Right atrium auricular region (tissue), 2 donors: ENCODE measurements around the gene MT4. TPM values are rescaled to one million over a fixed set of nuclear protein-coding genes. Genes with fewer than 3 reads are reported as not detected.

ENCODE experiments used
- DNase-seq: peaks from one replicate; pipeline ENCODE4 v3.0.0-alpha.2; 2019; ENCODE audit warnings: low spot score
- H3K27ac ChIP-seq, 2 donors: fragments of 200-600 bp; sonication (generic); 1 replicate in 1 of 2; 2 replicates in 1 of 2; pipeline ENCODE4 v1.5.1; 2016 to 2019
- H3K27me3 ChIP-seq, 2 donors: fragments of 200-600 bp; sonication (generic); one replicate each; pipeline versions ENCODE4 v1.5.1 to v1.6.0; 2017 to 2019
- H3K36me3 ChIP-seq: fragments of 200-600 bp; sonication (generic); one replicate; pipeline ENCODE4 v1.5.1; 2016
- H3K4me1 ChIP-seq, 2 donors: fragments of 200-600 bp; sonication (generic); one replicate each; pipeline versions ENCODE4 v1.5.1 to v1.6.0; 2017 to 2019
- H3K4me3 ChIP-seq, 2 donors: fragments of 200-600 bp; sonication (generic); 1 replicate in 1 of 2; 2 replicates in 1 of 2; pipeline ENCODE4 v1.5.1; 2017 to 2019; ENCODE audit warnings: mild to moderate bottlenecking in 1 of 2, moderate library complexity in 1 of 2
- H3K9me3 ChIP-seq, 2 donors: fragments of 200-600 bp; sonication (generic); one replicate each; pipeline ENCODE4 v1.5.1; 2019
- CTCF ChIP-seq, 2 donors: fragments of 200-600 bp; sonication (generic); IDR thresholded peaks; one replicate each; pipeline ENCODE4 v1.5.1; 2019; ENCODE audit warnings: antibody characterized with exemption in 2 of 2
- total RNA-seq, 2 donors: library from RNA; depleted of rRNA; stranded (reverse); fragments of >200 nt; gene quantifications; one replicate each; pipeline ENCODE4 v1.1.0, GENCODE V29; 2016

MT4 gene
- total RNA-seq, 2 donors from 2014 or later = not detected

GRCh38 chr16:56607109-56607618 is 42.3 kb downstream of the MT4 start:
- no peak for TF ChIP-seq CTCF (IDR thresholded peaks at IDR 0.05)
- H3K4me1 ChIP-seq = peaks cover 0 to 63% of the 10 kb centered on the region in 2 donors
- H3K36me3 ChIP-seq = no peaks in the 10 kb centered on the region
- DNase-seq = peak; percentile 96
- no peak overlapping the region for H3K4me3 ChIP-seq
- no peaks in the 10 kb centered on the region for H3K9me3 ChIP-seq
- no peaks in the 10 kb centered on the region for H3K27me3 ChIP-seq
- peak overlapping the region; percentile 92 to 98 for H3K27ac ChIP-seq

GRCh38 chr16:56607675-56608042 is 42.8 kb downstream of the MT4 start:
- H3K27ac ChIP-seq = peak overlapping the region; percentile 92 to 98
- peak overlapping the region; percentile 30 to 70 for H3K4me3 ChIP-seq
- DNase-seq = no peak
- H3K36me3 ChIP-seq = no peaks in the 10 kb centered on the region
- TF ChIP-seq CTCF (IDR thresholded peaks at IDR 0.05) = no peak
- peaks cover 0 to 63% of the 10 kb centered on the region in 2 donors for H3K4me1 ChIP-seq
- no peaks in the 10 kb centered on the region for H3K9me3 ChIP-seq
- H3K27me3 ChIP-seq = no peaks in the 10 kb centered on the region

DNA sequence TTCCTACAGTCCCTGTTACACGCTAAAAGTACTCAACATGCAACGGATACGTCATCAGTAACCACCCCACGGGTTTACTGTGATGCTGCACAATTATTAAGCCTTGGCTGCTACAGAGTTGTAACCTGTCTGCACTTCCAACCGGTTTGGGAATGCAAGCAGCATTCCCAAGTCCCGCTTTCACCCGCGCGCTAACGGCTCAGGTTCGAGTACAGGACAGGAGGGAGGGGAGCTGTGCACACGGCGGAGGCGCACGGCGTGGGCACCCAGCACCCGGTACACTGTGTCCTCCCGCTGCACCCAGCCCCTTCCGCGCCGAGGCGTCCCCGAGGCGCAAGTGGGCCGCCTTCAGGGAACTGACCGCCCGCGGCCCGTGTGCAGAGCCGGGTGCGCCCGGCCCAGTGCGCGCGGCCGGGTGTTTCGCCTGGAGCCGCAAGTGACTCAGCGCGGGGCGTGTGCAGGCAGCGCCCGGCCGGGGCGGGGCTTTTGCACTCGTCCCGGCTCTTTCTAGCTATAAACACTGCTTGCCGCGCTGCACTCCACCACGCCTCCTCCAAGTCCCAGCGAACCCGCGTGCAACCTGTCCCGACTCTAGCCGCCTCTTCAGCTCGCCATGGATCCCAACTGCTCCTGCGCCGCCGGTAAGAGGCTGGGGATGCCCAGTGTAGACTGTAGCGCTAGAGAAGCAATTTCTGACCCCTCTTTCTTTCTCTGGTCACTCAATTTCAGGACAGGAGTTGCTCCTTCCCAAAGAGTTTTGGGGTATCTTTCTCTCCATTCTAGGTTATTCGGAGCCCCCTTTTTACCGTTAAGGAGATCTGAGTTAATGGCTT is 43.4 kb downstream of the MT4 start, which contains the start of gene MT2A:
MT2A (plus strand) TSS at position 542 of the 833 bp plus-strand sequence; CDS start at position 614, 72 bp downstream.
- H3K4me1 ChIP-seq = peaks cover 0 to 63% of the 10 kb centered on the region in 2 donors
- DNase-seq = peak; percentile 98
- H3K36me3 ChIP-seq = no peaks in the 10 kb centered on the region
- H3K27ac ChIP-seq = peak within 1 kb of the TSS; percentile 92 to 98
- H3K4me3 ChIP-seq = peak within 1 kb of the TSS; percentile 60 to 70
- H3K9me3 ChIP-seq = no peaks in the 10 kb centered on the region
- no peaks in the 10 kb centered on the region for H3K27me3 ChIP-seq
- TF ChIP-seq CTCF (IDR thresholded peaks at IDR 0.05) = no peak

GRCh38 chr16:56608876-56609462 is 44.1 kb downstream of the MT4 start:
- Histone ChIP-seq H3K9me3 (no peaks in the 10 kb centered on the region), H3K4me3 (peak overlapping the region; percentile 60 to 70), H3K27me3 (no peaks in the 10 kb centered on the region), H3K4me1 (peaks cover 0 to 63% of the 10 kb centered on the region in 2 donors), H3K27ac (peak overlapping the region; percentile 92 to 98), H3K36me3 (no peaks in the 10 kb centered on the region)
- TF ChIP-seq CTCF (IDR thresholded peaks at IDR 0.05) = peak in 1 of 2 donors; percentile 17
- DNase-seq = no peak

- H3K9me3 ChIP-seq = no peaks in the 10 kb centered on the region
- DNase-seq = peak; percentile 85
- peak in 1 of 2 donors; percentile 8 for TF ChIP-seq CTCF (IDR thresholded peaks at IDR 0.05)
- peak overlapping the region; percentile 60 to 70 for H3K4me3 ChIP-seq
- H3K27ac ChIP-seq = peak overlapping the region; percentile 92 to 98
- H3K36me3 ChIP-seq = no peaks in the 10 kb centered on the region
- no peaks in the 10 kb centered on the region for H3K27me3 ChIP-seq
- H3K4me1 ChIP-seq = peaks cover 0 to 63% of the 10 kb centered on the region in 2 donors
These were observed 44.6 kb downstream of the MT4 start for GRCh38 chr16:56609463-56609921.
